GM21786 (cell line): ENCODE data around the gene SYNE1.
A peak's percentile ranks its signal among the peaks of the same experiment; 100 is the strongest.
"Not testable (repeated sequence)": the region's sequence is repeated elsewhere in the genome, so short reads cannot be mapped to it uniquely, and the experiment has no call there.

Experiments used
- ATAC-seq: cut with Tn5 transposase; IDR thresholded peaks from one replicate; pipeline ENCODE4 v1.9.1; 2021; ENCODE audit not compliant: unreplicated experiment

Gene SYNE1

GRCh38 chr6:152637296-152638047 is at the start of gene SYNE1:
Gene SYNE1, minus strand, starts transcription at chr6:152637362. Its CDS starts 9,031 bp downstream, at chr6:152628331.
- no peak for ATAC-seq

GRCh38 chr6:152685819-152686218 is 48.7 kb upstream of the SYNE1 start:
- ATAC-seq = no peak

- not testable (repeated sequence) for ATAC-seq
Measured at GRCh38 chr6:152682935-152683334, 45.8 kb upstream of the SYNE1 start.

- ATAC-seq = no peak
Measured at GRCh38 chr6:152682141-152682540, 45.0 kb upstream of the SYNE1 start.

GRCh38 chr6:152680879-152681517 is 43.8 kb upstream of the SYNE1 start:
- ATAC-seq = no peak

GRCh38 chr6:152680151-152680550 is 43.0 kb upstream of the SYNE1 start:
- ATAC-seq = no peak

- ATAC-seq = no peak
Measured at GRCh38 chr6:152673236-152673635, 36.1 kb upstream of the SYNE1 start.

- ATAC-seq = no peak
Measured at GRCh38 chr6:152671171-152671570, 34.0 kb upstream of the SYNE1 start.

GRCh38 chr6:152669895-152670294 is 32.7 kb upstream of the SYNE1 start:
- ATAC-seq = no peak

- ATAC-seq = no peak
Measured at GRCh38 chr6:152661776-152662175, 24.6 kb upstream of the SYNE1 start.

- ATAC-seq = no peak
Measured at GRCh38 chr6:152651986-152652385, 14.8 kb upstream of the SYNE1 start.

GRCh38 chr6:152648105-152648504 is 10.9 kb upstream of the SYNE1 start:
- ATAC-seq = no peak

- not testable (repeated sequence) for ATAC-seq
Measured at GRCh38 chr6:152646732-152647131, 9.6 kb upstream of the SYNE1 start.

- ATAC-seq = peak; percentile 79
Measured at GRCh38 chr6:152642578-152643375, 5.6 kb upstream of the SYNE1 start.

GRCh38 chr6:152636609-152637295 is 410 bp downstream of the SYNE1 start:
- ATAC-seq = no peak

- no peak for ATAC-seq
Measured at GRCh38 chr6:152636021-152636608, 1.0 kb downstream of the SYNE1 start.

- no peak for ATAC-seq
Measured at GRCh38 chr6:152634773-152635172, 2.4 kb downstream of the SYNE1 start.

- ATAC-seq = no peak
Measured at GRCh38 chr6:152632121-152632782, 4.9 kb downstream of the SYNE1 start.

- no peak for ATAC-seq
Measured at GRCh38 chr6:152631376-152631775, 5.8 kb downstream of the SYNE1 start.

- ATAC-seq = no peak
Measured at GRCh38 chr6:152630832-152631231, 6.3 kb downstream of the SYNE1 start.
